PC-3 (cell line): ENCODE data around the gene CHFR.

Experiments used
- EZH2 ChIP-seq: fragments of 300-600 bp; sonication (generic); IDR thresholded peaks from one replicate; pipeline ENCODE4 v1.6.1; 2017; ENCODE audit warnings: antibody characterized with exemption, mild to moderate bottlenecking, low read length; ENCODE audit not compliant: unreplicated experiment
- EZH2phosphoT487 ChIP-seq: fragments of 300-600 bp; sonication (generic); IDR thresholded peaks from 2 replicates; pipeline ENCODE4 v1.6.1; 2018; ENCODE audit warnings: mild to moderate bottlenecking, antibody characterized with exemption, low read length, borderline replicate concordance
- TF ChIP-seq, protein P1 (sequence below): fragments of 300-600 bp; sonication (generic); conservative IDR thresholded peaks from 2 replicates; pipeline ENCODE4 v1.5.1; 2017; ENCODE audit warnings: antibody characterized with exemption, low read depth, mild to moderate bottlenecking, low read length

DNA sequence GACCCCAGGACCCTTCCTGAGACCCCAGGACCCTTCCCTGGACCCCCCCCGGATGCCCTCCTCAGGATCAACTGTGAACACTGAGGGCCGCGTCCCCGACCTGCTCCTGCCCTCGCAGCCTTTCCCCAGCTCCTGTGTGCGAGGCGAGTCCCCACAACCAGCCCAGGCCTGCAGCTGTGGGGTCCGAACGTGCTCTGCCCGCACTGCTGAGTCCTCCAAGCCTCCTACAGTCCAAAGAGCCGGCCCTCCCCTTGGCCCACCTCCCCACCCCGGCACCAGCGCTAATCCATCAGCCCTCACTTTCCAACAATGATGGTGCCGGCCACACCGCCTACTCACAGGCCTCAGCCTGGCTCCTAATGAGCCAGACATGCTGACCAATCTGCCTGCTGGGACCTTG, 99.5 kb downstream of the CHFR start:
- TF ChIP-seq, protein P1, sequence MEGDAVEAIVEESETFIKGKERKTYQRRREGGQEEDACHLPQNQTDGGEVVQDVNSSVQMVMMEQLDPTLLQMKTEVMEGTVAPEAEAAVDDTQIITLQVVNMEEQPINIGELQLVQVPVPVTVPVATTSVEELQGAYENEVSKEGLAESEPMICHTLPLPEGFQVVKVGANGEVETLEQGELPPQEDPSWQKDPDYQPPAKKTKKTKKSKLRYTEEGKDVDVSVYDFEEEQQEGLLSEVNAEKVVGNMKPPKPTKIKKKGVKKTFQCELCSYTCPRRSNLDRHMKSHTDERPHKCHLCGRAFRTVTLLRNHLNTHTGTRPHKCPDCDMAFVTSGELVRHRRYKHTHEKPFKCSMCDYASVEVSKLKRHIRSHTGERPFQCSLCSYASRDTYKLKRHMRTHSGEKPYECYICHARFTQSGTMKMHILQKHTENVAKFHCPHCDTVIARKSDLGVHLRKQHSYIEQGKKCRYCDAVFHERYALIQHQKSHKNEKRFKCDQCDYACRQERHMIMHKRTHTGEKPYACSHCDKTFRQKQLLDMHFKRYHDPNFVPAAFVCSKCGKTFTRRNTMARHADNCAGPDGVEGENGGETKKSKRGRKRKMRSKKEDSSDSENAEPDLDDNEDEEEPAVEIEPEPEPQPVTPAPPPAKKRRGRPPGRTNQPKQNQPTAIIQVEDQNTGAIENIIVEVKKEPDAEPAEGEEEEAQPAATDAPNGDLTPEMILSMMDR: no peak
- TF ChIP-seq EZH2 (no peak), EZH2phosphoT487 (no peak)
